Hepatocyte (in vitro differentiated cells): ENCODE measurements around the gene BIVM.

Source experiments
- CTCF ChIP-seq: fragments of 200-600 bp; sonication (generic); IDR thresholded peaks from 2 replicates; pipeline ENCODE4 v1.5.1; 2016; ENCODE audit warnings: antibody characterized with exemption, mild to moderate bottlenecking; ENCODE audit not compliant: poor library complexity
- EZH2 ChIP-seq: fragments of 200-600 bp; sonication (generic); IDR thresholded peaks from 2 replicates; pipeline ENCODE4 v1.6.1; 2016; ENCODE audit warnings: antibody characterized with exemption, mild to moderate bottlenecking, borderline replicate concordance
- EZH2phosphoT487 ChIP-seq: fragments of 200-600 bp; sonication (generic); IDR thresholded peaks from one replicate; pipeline ENCODE4 v1.6.1; 2018; ENCODE audit warnings: antibody characterized with exemption, mild to moderate bottlenecking, low read depth, moderate library complexity; ENCODE audit not compliant: unreplicated experiment, severe bottlenecking

- no peak for TF ChIP-seq CTCF
- no peak for TF ChIP-seq EZH2
- TF ChIP-seq EZH2phosphoT487 = no peak
These were observed 53.6 kb downstream of the BIVM start for GRCh38 chr13:102852556-102852955.
